ENCODE measurements around the gene ZMYM1. TPM values are rescaled to one million over a fixed set of nuclear protein-coding genes. Genes with fewer than 3 reads are reported as not detected.
"Not testable (repeated sequence)": the region's sequence is repeated elsewhere in the genome, so short reads cannot be mapped to it uniquely, and the experiment has no call there.

The ZMYM1 gene
- total RNA-seq, 1 donor from 2014 or later, result 29.1 TPM

GRCh38 chr1:35143737-35144508 lies 64.7 kb downstream of the ZMYM1 start:
- DNase-seq (ENCODE audit: low spot score), result no peak
- Mint-ChIP-seq H3K27ac (ENCODE audit: unreplicated experiment) (no peak overlapping the region), H3K4me3 (ENCODE audit: unreplicated experiment) (no peak overlapping the region)

GRCh38 chr1:35145892-35146549 lies 66.8 kb downstream of the ZMYM1 start:
- H3K4me1 Mint-ChIP-seq (ENCODE audit: unreplicated experiment); H3K36me3 Mint-ChIP-seq (ENCODE audit: low read depth, unreplicated experiment); DNase-seq (ENCODE audit: low spot score); H3K4me3 Mint-ChIP-seq (ENCODE audit: unreplicated experiment); H3K27me3 Mint-ChIP-seq (ENCODE audit: unreplicated experiment); H3K9me3 Mint-ChIP-seq (ENCODE audit: unreplicated experiment); H3K27ac Mint-ChIP-seq (ENCODE audit: unreplicated experiment): not testable (repeated sequence)

More at GRCh38 chr1:35143737-35144508, 64.7 kb downstream of the ZMYM1 start:
- H3K9me3 Mint-ChIP-seq (ENCODE audit: unreplicated experiment), result no peaks in the 10 kb centered on the region
- H3K36me3 Mint-ChIP-seq (ENCODE audit: low read depth, unreplicated experiment), result no peaks in the 10 kb centered on the region
- no peak for TF ChIP-seq CTCF (IDR thresholded peaks at IDR 0.05; ENCODE audit: unreplicated experiment)
- no peaks in the 10 kb centered on the region for H3K27me3 Mint-ChIP-seq (ENCODE audit: unreplicated experiment)
- peaks cover 4% of the 10 kb centered on the region for H3K4me1 Mint-ChIP-seq (ENCODE audit: unreplicated experiment)

- Mint-ChIP-seq H3K27me3 (ENCODE audit: unreplicated experiment) (peaks cover 1% of the 10 kb centered on the region), H3K4me1 (ENCODE audit: unreplicated experiment) (peaks cover 4% of the 10 kb centered on the region)
These were observed 72.0 kb downstream of the ZMYM1 start for GRCh38 chr1:35151220-35151619.

GRCh38 chr1:35164893-35165292 lies 85.7 kb downstream of the ZMYM1 start:
- Mint-ChIP-seq H3K36me3 (ENCODE audit: low read depth, unreplicated experiment) (no peaks in the 10 kb centered on the region), H3K4me1 (ENCODE audit: unreplicated experiment) (no peaks in the 10 kb centered on the region), H3K27ac (ENCODE audit: unreplicated experiment) (no peak overlapping the region), H3K4me3 (ENCODE audit: unreplicated experiment) (no peak overlapping the region), H3K9me3 (ENCODE audit: unreplicated experiment) (no peaks in the 10 kb centered on the region), H3K27me3 (ENCODE audit: unreplicated experiment) (no peaks in the 10 kb centered on the region)
- no peak for TF ChIP-seq CTCF (IDR thresholded peaks at IDR 0.05; ENCODE audit: unreplicated experiment)
- no peak for DNase-seq (ENCODE audit: low spot score)

More at GRCh38 chr1:35151220-35151619, 72.0 kb downstream of the ZMYM1 start:
- no peak overlapping the region for H3K4me3 Mint-ChIP-seq (ENCODE audit: unreplicated experiment)
- TF ChIP-seq CTCF (IDR thresholded peaks at IDR 0.05; ENCODE audit: unreplicated experiment), result no peak
- no peak for DNase-seq (ENCODE audit: low spot score)
- H3K36me3 Mint-ChIP-seq (ENCODE audit: low read depth, unreplicated experiment), result no peaks in the 10 kb centered on the region
- H3K9me3 Mint-ChIP-seq (ENCODE audit: unreplicated experiment), result no peaks in the 10 kb centered on the region
- H3K27ac Mint-ChIP-seq (ENCODE audit: unreplicated experiment), result no peak overlapping the region

Other genes with a start within 250 kb of the ZMYM1 start
- gene SMIM12, start 219.6 kb upstream of the ZMYM1 start, total RNA-seq (ENCODE audit: unreplicated experiment), result 84.4 TPM
- gene DLGAP3, start 149.7 kb upstream of the ZMYM1 start, total RNA-seq (ENCODE audit: unreplicated experiment), result 9.1 TPM
- 18.9 TPM for gene TMEM35B, start 94.0 kb upstream of the ZMYM1 start, total RNA-seq (ENCODE audit: unreplicated experiment)
- gene ZMYM6, start 47.4 kb upstream of the ZMYM1 start, total RNA-seq (ENCODE audit: unreplicated experiment), result 12.1 TPM
- 370 TPM for gene SFPQ, start 113.8 kb downstream of the ZMYM1 start, total RNA-seq (ENCODE audit: unreplicated experiment)
- 102 TPM for gene ZMYM4, start 189.3 kb downstream of the ZMYM1 start, total RNA-seq (ENCODE audit: unreplicated experiment)

All from endothelial cell (in vitro differentiated cells).